HCT116 (cell line): ENCODE results near the gene OR10A6. TPM values are rescaled to one million over a fixed set of nuclear protein-coding genes. Genes with fewer than 3 reads are reported as not detected.

ENCODE experiments used
- ATAC-seq: fragments of 200-7000 bp; cut with Tn5 transposase; 2 replicates; pipeline ENCODE4 v1.9.1; 2020; ENCODE audit warnings: mild to moderate bottlenecking, moderate library complexity
- BruUV-seq: library from RNA; stranded (reverse); fragments of 400-500 nt; replicated peaks from 2 replicates; lab custom pipeline; 2021; lab: Mats Ljungman, UMichigan
- CTCF ChIA-PET: fragments of 300-600 bp; sonication (Branson Sonifier 250); formaldehyde crosslinking; loops from one replicate; lab custom pipeline; 2021; ENCODE audit warnings: antibody characterized with exemption; lab: Charles Lee
- POLR2A ChIA-PET: fragments of 300-600, 350-600 bp; sonication (Branson Sonifier 250); formaldehyde crosslinking; loops from one replicate; lab custom pipeline; 2021; ENCODE audit warnings: antibody characterized with exemption; lab: Charles Lee
- RAD21 ChIA-PET, 2 experiments: fragments of 300-600 bp; sonication (Branson Sonifier 250); formaldehyde crosslinking; loops; one replicate each; lab custom pipeline; 2023; ENCODE audit warnings: low total read pairs in 2 of 2; ENCODE audit not compliant: uncharacterized antibody in 2 of 2, unreplicated experiment in 2 of 2, low non-redundant PET in 1 of 2; lab: Charles Lee
- DNase-seq: peaks from one replicate; pipeline ENCODE4 v3.0.0-alpha.2; 2010; ENCODE audit warnings: low read depth, low spot score
- H2AFZ ChIP-seq: fragments of 200-600 bp; shearing (Covaris generic), sonication (generic); 2 replicates; pipeline ENCODE4 v1.6.1; 2017; ENCODE audit warnings: low read depth, mixed run types, mixed read lengths, antibody characterized with exemption, low read length; ENCODE audit not compliant: poor library complexity, severe bottlenecking
- H3K27ac ChIP-seq: 2 replicates; pipeline ENCODE4 v1.5.1; 2012; ENCODE audit warnings: low read depth, low read length
- H3K27me3 ChIP-seq: fragments of 200-600 bp; sonication (generic); 2 replicates; pipeline ENCODE4 v1.6.1; 2016; ENCODE audit warnings: mixed run types, low read length, mixed read lengths; ENCODE audit not compliant: insufficient read depth
- H3K36me3 ChIP-seq, 2 experiments: fragments of 200-500 bp in 1 of 2; fragments of 200-600 bp in 1 of 2; sonication (Bioruptor generic) in 1 of 2; sonication (generic) in 1 of 2; 2 replicates each; pipeline versions ENCODE4 v1.5.1 to v1.6.1; 2014 to 2016; ENCODE audit warnings: low read length in 2 of 2, inconsistent platforms in 1 of 2, mixed read lengths in 1 of 2, mixed run types in 1 of 2; ENCODE audit not compliant: insufficient read depth in 2 of 2, control insufficient read depth in 1 of 2
- H3K4me1 ChIP-seq, 2 experiments: fragments of 200-600 bp in 1 of 2; sonication (generic) in 1 of 2; 2 replicates each; pipeline versions ENCODE4 v1.5.1 to v1.6.1; 2012 to 2017; ENCODE audit warnings: low read length in 2 of 2, inconsistent platforms in 1 of 2, mild to moderate bottlenecking in 1 of 2, mixed read lengths in 1 of 2, mixed run types in 1 of 2, moderate library complexity in 1 of 2; ENCODE audit not compliant: insufficient read depth in 2 of 2, control insufficient read depth in 1 of 2
- H3K4me2 ChIP-seq: fragments of 200-600 bp; sonication (generic); 2 replicates; pipeline ENCODE4 v1.6.1; 2017; ENCODE audit warnings: mixed run types, low read length, mixed read lengths
- H3K4me3 ChIP-seq, 2 experiments: fragments of 200-600 bp in 1 of 2; sonication (generic) in 1 of 2; replicated peaks in 1 of 2; 2 replicates each; pipeline ENCODE4 v1.5.1; 2011 to 2016; ENCODE audit warnings: low read length in 2 of 2, control low read depth in 1 of 2, low read depth in 1 of 2, mild to moderate bottlenecking in 1 of 2, mixed read lengths in 1 of 2, mixed run types in 1 of 2
- H3K79me2 ChIP-seq: fragments of 200-600 bp; sonication (generic); 2 replicates; pipeline ENCODE4 v1.6.1; 2017; ENCODE audit warnings: mild to moderate bottlenecking, mixed run types, low read length, moderate library complexity, mixed read lengths; ENCODE audit not compliant: insufficient read depth
- H3K9ac ChIP-seq: fragments of 200-600 bp; sonication (generic); 2 replicates; pipeline ENCODE4 v1.6.1; 2016; ENCODE audit warnings: low read length, mixed read lengths
- H3K9me2 ChIP-seq: fragments of 200-600 bp; sonication (generic), shearing (Covaris generic); 2 replicates; pipeline ENCODE4 v1.6.1; 2017; ENCODE audit warnings: mixed run types, mild to moderate bottlenecking, moderate library complexity; ENCODE audit not compliant: insufficient read depth
- H3K9me3 ChIP-seq, 2 experiments: fragments of 200-500 bp in 1 of 2; fragments of 200-600 bp in 1 of 2; sonication (Bioruptor generic) in 1 of 2; sonication (generic) in 1 of 2; 2 replicates each; pipeline ENCODE4 v1.6.1; 2014 to 2017; ENCODE audit warnings: low read length in 2 of 2, mixed read lengths in 2 of 2, inconsistent platforms in 1 of 2, low read depth in 1 of 2, mild to moderate bottlenecking in 1 of 2, mixed run types in 1 of 2, moderate library complexity in 1 of 2; ENCODE audit not compliant: control insufficient read depth in 1 of 2, insufficient read depth in 1 of 2
- H4K20me1 ChIP-seq: fragments of 200-600 bp; sonication (generic), shearing (Covaris generic); 2 replicates; pipeline ENCODE4 v1.6.1; 2017; ENCODE audit warnings: mixed run types, mild to moderate bottlenecking, moderate library complexity; ENCODE audit not compliant: insufficient read depth
- CBX3 ChIP-seq: IDR thresholded peaks from 2 replicates; pipeline ENCODE4 v1.6.1; 2012; ENCODE audit warnings: low read depth
- POLR2A ChIP-seq: IDR thresholded peaks from 2 replicates; pipeline ENCODE4 v1.7.0; 2011; ENCODE audit warnings: borderline replicate concordance; ENCODE audit not compliant: insufficient read depth, insufficient read length; ENCODE audit errors: extremely low read depth
- RAD21 ChIP-seq: IDR thresholded peaks from 2 replicates; pipeline ENCODE4 v1.6.1; 2012; ENCODE audit warnings: low read depth, mild to moderate bottlenecking
- SIN3A ChIP-seq: IDR thresholded peaks from 2 replicates; pipeline ENCODE4 v1.6.1; 2012; ENCODE audit warnings: low read depth
- TCF7L2 ChIP-seq: IDR thresholded peaks from 2 replicates; pipeline ENCODE4 v1.7.0; 2011; ENCODE audit warnings: borderline replicate concordance, inconsistent platforms; ENCODE audit not compliant: insufficient read depth, insufficient read length; ENCODE audit errors: extremely low read depth
- YY1 ChIP-seq: IDR thresholded peaks from 2 replicates; pipeline ENCODE4 v1.6.1; 2011; ENCODE audit warnings: low read length, low read depth, moderate library complexity, mild to moderate bottlenecking; ENCODE audit not compliant: insufficient replicate concordance; ENCODE audit errors: extremely low read depth
- ZNF274 ChIP-seq: fragments of 200-500 bp; sonication (Bioruptor generic); IDR thresholded peaks from 2 replicates; pipeline ENCODE4 v1.6.1; 2014; ENCODE audit warnings: mild to moderate bottlenecking, low read depth, low read length, inconsistent platforms
- intact Hi-C: fragments of 100-400 bp; cut with micrococcal nuclease; formaldehyde crosslinking; loops from 2 replicates; pipeline ENCODE4 v1.10.0; 2022
- total RNA-seq: library from RNA; stranded (reverse); gene quantifications from one replicate; pipeline ENCODE4 v1.2.1, GENCODE V29; 2021; ENCODE audit not compliant: unreplicated experiment
- TF ChIP-seq, protein P1 (sequence below), 3 experiments: fragments of 200-600 bp in 1 of 3; sonication (generic) in 1 of 3; IDR thresholded peaks in 2 of 3; conservative IDR thresholded peaks in 1 of 3; 2 replicates each; pipeline ENCODE4 v1.5.1; 2012 to 2017; ENCODE audit warnings: low read depth in 2 of 3, low read length in 2 of 3, antibody characterized with exemption in 1 of 3, borderline replicate concordance in 1 of 3, control low read depth in 1 of 3, mild to moderate bottlenecking in 1 of 3, mixed read lengths in 1 of 3, mixed run types in 1 of 3, moderate library complexity in 1 of 3; ENCODE audit not compliant: insufficient read depth in 1 of 3
- TF ChIP-seq, protein P2 (sequence below): IDR thresholded peaks from 2 replicates; pipeline ENCODE4 v1.6.1; 2012
- TF ChIP-seq, protein P3 (sequence below): IDR thresholded peaks from 2 replicates; pipeline ENCODE4 v1.6.1; 2012

OR10A6 gene
- total RNA-seq, 1 experiment from 2014 or later, result not detected

GRCh38 chr11:7898666-7899283 is 32.3 kb downstream of the OR10A6 start:
- CTCF ChIA-PET, result no interaction called here

DNA sequence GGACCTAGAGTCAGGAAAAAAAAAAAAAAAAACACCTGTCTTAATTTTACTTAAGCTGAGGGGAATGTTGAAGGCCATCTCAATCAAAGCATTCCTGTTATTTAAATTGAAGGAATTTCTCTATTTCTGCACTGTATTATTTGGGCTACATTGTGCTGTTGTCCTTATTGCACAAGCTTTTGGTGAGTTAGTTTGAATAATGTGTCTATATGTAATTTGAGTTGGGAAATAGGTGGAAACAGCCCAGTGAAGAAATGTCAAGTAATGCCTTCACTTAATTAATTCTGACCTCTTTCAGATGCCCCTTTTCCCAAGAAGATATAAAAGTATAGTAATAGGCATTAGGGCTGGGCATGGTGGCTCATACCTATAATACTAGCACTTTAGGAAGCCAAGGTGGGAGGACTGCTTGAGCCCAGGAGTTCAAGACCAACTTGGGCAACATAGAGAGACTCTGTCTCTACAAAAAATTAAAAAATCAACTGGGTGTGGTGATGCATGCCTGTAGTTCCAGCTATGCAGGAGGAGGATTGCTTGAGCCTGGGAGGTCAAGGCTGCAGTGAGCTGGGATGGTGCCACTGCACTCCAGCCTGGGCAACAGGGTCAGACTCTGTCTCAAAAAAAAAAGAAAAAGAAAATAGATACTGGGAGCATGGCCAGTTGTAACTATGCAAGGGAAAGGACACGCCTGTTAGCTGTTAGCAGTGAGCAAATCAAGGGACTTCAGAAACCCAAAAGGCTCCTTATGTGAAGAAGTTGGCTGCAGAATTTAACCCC is 34.9 kb downstream of the OR10A6 start:
- Histone ChIP-seq H3K36me3 (no peaks in the 10 kb centered on the region), H3K79me2 (no peaks in the 10 kb centered on the region), H2AFZ (no peak overlapping the region), H3K4me2 (no peak overlapping the region), H3K27me3 (peaks cover 8% of the 10 kb centered on the region; the same call in 1 of the 2 replicates), H3K9me2 (no peaks in the 10 kb centered on the region), H3K9ac (no peak overlapping the region), H4K20me1 (no peaks in the 10 kb centered on the region), H3K9me3 (no peaks in the 10 kb centered on the region), H3K4me1 (no peaks in the 10 kb centered on the region), H3K4me3 (no peak overlapping the region), H3K27ac (no peak overlapping the region)
- no TSS peak for BruUV-seq
- intact Hi-C loops, result loop anchor here (10.0 kb wide), 1 partner anchor 199 kb away; no protein-coding TSS in a partner anchor
- no peak for TF ChIP-seq TCF7L2
- no peak for TF ChIP-seq RAD21
- TF ChIP-seq ZNF274, result no peak
- TF ChIP-seq, protein P1, sequence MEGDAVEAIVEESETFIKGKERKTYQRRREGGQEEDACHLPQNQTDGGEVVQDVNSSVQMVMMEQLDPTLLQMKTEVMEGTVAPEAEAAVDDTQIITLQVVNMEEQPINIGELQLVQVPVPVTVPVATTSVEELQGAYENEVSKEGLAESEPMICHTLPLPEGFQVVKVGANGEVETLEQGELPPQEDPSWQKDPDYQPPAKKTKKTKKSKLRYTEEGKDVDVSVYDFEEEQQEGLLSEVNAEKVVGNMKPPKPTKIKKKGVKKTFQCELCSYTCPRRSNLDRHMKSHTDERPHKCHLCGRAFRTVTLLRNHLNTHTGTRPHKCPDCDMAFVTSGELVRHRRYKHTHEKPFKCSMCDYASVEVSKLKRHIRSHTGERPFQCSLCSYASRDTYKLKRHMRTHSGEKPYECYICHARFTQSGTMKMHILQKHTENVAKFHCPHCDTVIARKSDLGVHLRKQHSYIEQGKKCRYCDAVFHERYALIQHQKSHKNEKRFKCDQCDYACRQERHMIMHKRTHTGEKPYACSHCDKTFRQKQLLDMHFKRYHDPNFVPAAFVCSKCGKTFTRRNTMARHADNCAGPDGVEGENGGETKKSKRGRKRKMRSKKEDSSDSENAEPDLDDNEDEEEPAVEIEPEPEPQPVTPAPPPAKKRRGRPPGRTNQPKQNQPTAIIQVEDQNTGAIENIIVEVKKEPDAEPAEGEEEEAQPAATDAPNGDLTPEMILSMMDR (IDR thresholded peaks at IDR 0.05 in 2 of 3, conservative IDR thresholded peaks at IDR 0.05 in 1 of 3; ENCODE audit: borderline replicate concordance in 1 of 3, insufficient read depth in 1 of 3, low read depth in 2 of 3, low read length in 2 of 3), result no peak
- TF ChIP-seq, protein P2, sequence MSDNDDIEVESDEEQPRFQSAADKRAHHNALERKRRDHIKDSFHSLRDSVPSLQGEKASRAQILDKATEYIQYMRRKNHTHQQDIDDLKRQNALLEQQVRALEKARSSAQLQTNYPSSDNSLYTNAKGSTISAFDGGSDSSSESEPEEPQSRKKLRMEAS, result no peak
- TF ChIP-seq SIN3A, result no peak
- TF ChIP-seq YY1, result no peak
- no peak for TF ChIP-seq CBX3
- TF ChIP-seq, protein P3, sequence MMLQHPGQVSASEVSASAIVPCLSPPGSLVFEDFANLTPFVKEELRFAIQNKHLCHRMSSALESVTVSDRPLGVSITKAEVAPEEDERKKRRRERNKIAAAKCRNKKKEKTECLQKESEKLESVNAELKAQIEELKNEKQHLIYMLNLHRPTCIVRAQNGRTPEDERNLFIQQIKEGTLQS, result no peak
- POLR2A ChIA-PET, result no interaction called here
- CTCF ChIA-PET, result interaction anchor here (1.7 kb wide), 1 partner anchor 203 kb away, joined by 5 read pairs; no protein-coding TSS in a partner anchor
- ATAC-seq (no peak), DNase-seq (no peak)
- RAD21 ChIA-PET, result no interaction called here

More at GRCh38 chr11:7898666-7899283, 32.3 kb downstream of the OR10A6 start:
- no peaks in the 10 kb centered on the region for H4K20me1 ChIP-seq
- intact Hi-C loops, result loop anchor here (10.0 kb wide), 1 partner anchor 196 kb away; no protein-coding TSS in a partner anchor
- no TSS peak for BruUV-seq
- no peaks in the 10 kb centered on the region for H3K9me2 ChIP-seq
- no peaks in the 10 kb centered on the region for H3K9me3 ChIP-seq
- no peak overlapping the region for H3K4me2 ChIP-seq
- H3K4me1 ChIP-seq, result no peaks in the 10 kb centered on the region
- POLR2A ChIA-PET, result no interaction called here
- ATAC-seq (no peak), DNase-seq (no peak)
- H3K36me3 ChIP-seq, result no peaks in the 10 kb centered on the region
- H3K9ac ChIP-seq, result no peak overlapping the region
- H2AFZ ChIP-seq, result no peak overlapping the region
- peaks cover 13% of the 10 kb centered on the region; the same call in 1 of the 2 replicates for H3K27me3 ChIP-seq
- no peak for TF ChIP-seq SIN3A
- no peak for TF ChIP-seq POLR2A
- H3K79me2 ChIP-seq, result no peaks in the 10 kb centered on the region
- RAD21 ChIA-PET, result no interaction called here
- no peak overlapping the region for H3K4me3 ChIP-seq
- H3K27ac ChIP-seq, result no peak overlapping the region
